Stimulated activated CD8-positive, alpha-beta memory T cell treated with anti-CD3 and anti-CD28 coated beads, Interleukin-15, amount 100 ng/mL, for 1 hour (primary cell): ENCODE results near the gene AMIGO3.
"Not testable (repeated sequence)": the region's sequence is repeated elsewhere in the genome, so short reads cannot be mapped to it uniquely, and the experiment has no call there.

Source experiments
- DNase-seq: peaks from one replicate; pipeline ENCODE4 v3.0.0-alpha.2; 2020; ENCODE audit warnings: low read depth

The AMIGO3 gene

GRCh38 chr3:49709852-49710251 lies 9.6 kb downstream of the AMIGO3 start:
- no peak for DNase-seq

GRCh38 chr3:49707113-49707480 lies 12.4 kb downstream of the AMIGO3 start:
- no peak for DNase-seq

- no peak for DNase-seq
Observed at GRCh38 chr3:49706456-49707112, 12.9 kb downstream of the AMIGO3 start.

- DNase-seq: no peak
Observed at GRCh38 chr3:49705390-49705960, 14.0 kb downstream of the AMIGO3 start.

GRCh38 chr3:49704629-49705028 lies 14.9 kb downstream of the AMIGO3 start:
- no peak for DNase-seq

GRCh38 chr3:49703956-49704355 lies 15.5 kb downstream of the AMIGO3 start:
- no peak for DNase-seq

- DNase-seq: no peak
Observed at GRCh38 chr3:49703443-49703927, 16.0 kb downstream of the AMIGO3 start.

- DNase-seq: no peak
Observed at GRCh38 chr3:49702672-49703071, 16.8 kb downstream of the AMIGO3 start.

- no peak for DNase-seq
Observed at GRCh38 chr3:49701388-49702077, 18.0 kb downstream of the AMIGO3 start.

- DNase-seq: no peak
Observed at GRCh38 chr3:49700453-49701128, 18.9 kb downstream of the AMIGO3 start.

- no peak for DNase-seq
Observed at GRCh38 chr3:49700014-49700413, 19.5 kb downstream of the AMIGO3 start.

- no peak for DNase-seq
Observed at GRCh38 chr3:49699281-49699979, 20.1 kb downstream of the AMIGO3 start.

- DNase-seq: not testable (repeated sequence)
Observed at GRCh38 chr3:49695350-49696015, 24.0 kb downstream of the AMIGO3 start.

- DNase-seq: not testable (repeated sequence)
Observed at GRCh38 chr3:49694409-49695070, 24.9 kb downstream of the AMIGO3 start.

GRCh38 chr3:49691481-49691880 lies 28.0 kb downstream of the AMIGO3 start:
- not testable (repeated sequence) for DNase-seq

GRCh38 chr3:49690856-49691255 lies 28.6 kb downstream of the AMIGO3 start:
- not testable (repeated sequence) for DNase-seq

- not testable (repeated sequence) for DNase-seq
Observed at GRCh38 chr3:49689908-49690624, 29.4 kb downstream of the AMIGO3 start.

- DNase-seq: peak; percentile 83
Observed at GRCh38 chr3:49689046-49689907, 30.2 kb downstream of the AMIGO3 start, which contains the start of the genes MST1 and RNF123. TSS of gene MST1 (minus strand) at chr3:49689474. CDS start at chr3:49688691, 783 bp downstream. TSS of gene RNF123 (plus strand) at chr3:49689557. CDS start at chr3:49691166, 1,609 bp downstream.
